HepG2 (cell line): ENCODE data around the gene URM1. TPM values are rescaled to one million over a fixed set of nuclear protein-coding genes. Genes with fewer than 3 reads are reported as not detected.

Experiments
- CCDC6 ChIP-seq: sonication (generic); formaldehyde crosslinking; IDR thresholded peaks from 2 replicates; pipeline ENCODE4 v1.8.1; 2022; ENCODE audit warnings: mild to moderate bottlenecking, missing genetic modification reagents, moderate library complexity
- FOXK2 ChIP-seq: fragments of 450-650 bp; IDR thresholded peaks from 2 replicates; pipeline ENCODE4 v1.6.1; 2016
- HDAC2 ChIP-seq: sonication (generic); formaldehyde crosslinking; IDR thresholded peaks from 2 replicates; pipeline ENCODE4 v1.4.0; 2020; ENCODE audit warnings: missing genetic modification reagents
- KDM1A ChIP-seq: IDR thresholded peaks from 2 replicates; pipeline ENCODE4 v1.6.1; 2016; ENCODE audit warnings: missing compliant biosample characterization
- REL ChIP-seq: sonication (generic); formaldehyde crosslinking; conservative IDR thresholded peaks from 2 replicates; pipeline ENCODE4 v1.8.0; 2022; ENCODE audit warnings: mild to moderate bottlenecking, missing genetic modification reagents, moderate library complexity
- TEAD2 ChIP-seq: sonication (generic); formaldehyde crosslinking; IDR thresholded peaks from 2 replicates; pipeline ENCODE4 v1.9.0; 2021; ENCODE audit warnings: missing genetic modification reagents
- ZKSCAN8 ChIP-seq: IDR thresholded peaks from 2 replicates; pipeline ENCODE4 v1.6.1; 2016; ENCODE audit warnings: borderline replicate concordance, missing genetic modification reagents, missing compliant biosample characterization
- ZNF709 ChIP-seq: sonication (generic); formaldehyde crosslinking; IDR thresholded peaks from 2 replicates; pipeline ENCODE4 v1.5.0; 2020; ENCODE audit warnings: mild to moderate bottlenecking, missing genetic modification reagents
- ZNF776 ChIP-seq: sonication (generic); formaldehyde crosslinking; IDR thresholded peaks from 2 replicates; pipeline ENCODE4 v1.4.0; 2020; ENCODE audit warnings: mild to moderate bottlenecking, missing genetic modification reagents
- ZNF788 ChIP-seq: sonication (generic); formaldehyde crosslinking; IDR thresholded peaks from 2 replicates; pipeline ENCODE4 v1.5.0; 2020; ENCODE audit warnings: mild to moderate bottlenecking, missing genetic modification reagents, borderline replicate concordance
- polyA plus RNA-seq, 8 experiments: library from polyadenylated mRNA; depleted of rRNA in 3 of 8; stranded (reverse) in 7 of 8; unstranded in 1 of 8; fragments of >200 nt; fragmentation: Illumina TruSeq in 4 of 8; extraction: Trizol in 4 of 8; gene quantifications; 2 replicates each; pipeline versions ENCODE4 v1.2.1 to v1.2.3, GENCODE V29; 2011 to 2016; ENCODE audit warnings: low read depth in 4 of 8, missing spikeins in 1 of 8, mixed read lengths in 1 of 8; ENCODE audit not compliant: insufficient read depth in 1 of 8
- total RNA-seq, 5 experiments: library from RNA; depleted of rRNA; stranded (reverse); fragments of >200 nt; fragmentation: Illumina TruSeq; extraction: Trizol; gene quantifications; 2 replicates each; pipeline ENCODE4 v1.2.3, GENCODE V29; 2016; ENCODE audit warnings: low read depth in 1 of 5
- TF ChIP-seq, protein P1 (sequence below): sonication (generic); formaldehyde crosslinking; IDR thresholded peaks from 2 replicates; pipeline ENCODE4 v1.5.0; 2020; ENCODE audit warnings: mild to moderate bottlenecking, missing genetic modification reagents, borderline replicate concordance
- TF ChIP-seq, protein P2 (sequence below): sonication (generic); formaldehyde crosslinking; IDR thresholded peaks from 2 replicates; pipeline ENCODE4 v1.5.0; 2020; ENCODE audit warnings: missing genetic modification reagents
- TF ChIP-seq, protein P3 (sequence below): sonication (generic); formaldehyde crosslinking; IDR thresholded peaks from 2 replicates; pipeline ENCODE4 v1.5.0; 2020; ENCODE audit warnings: missing genetic modification reagents
- TF ChIP-seq, protein P4 (sequence below): sonication (generic); formaldehyde crosslinking; IDR thresholded peaks from 2 replicates; pipeline ENCODE4 v1.5.1; 2020; ENCODE audit warnings: mild to moderate bottlenecking, missing genetic modification reagents, borderline replicate concordance
- TF ChIP-seq, protein P5 (sequence below): IDR thresholded peaks from 2 replicates; pipeline ENCODE4 v1.6.1; 2016
- TF ChIP-seq, protein P6 (sequence below): sonication (generic); formaldehyde crosslinking; IDR thresholded peaks from 2 replicates; pipeline ENCODE4 v1.8.0; 2022; ENCODE audit warnings: mild to moderate bottlenecking, missing genetic modification reagents

The URM1 gene
- total and polyA plus RNA-seq, 2 of the 13 experiments (the other 11 are each of a cell fraction or from before 2014, with no cell fraction given), result 37.1 to 41.3 TPM

DNA sequence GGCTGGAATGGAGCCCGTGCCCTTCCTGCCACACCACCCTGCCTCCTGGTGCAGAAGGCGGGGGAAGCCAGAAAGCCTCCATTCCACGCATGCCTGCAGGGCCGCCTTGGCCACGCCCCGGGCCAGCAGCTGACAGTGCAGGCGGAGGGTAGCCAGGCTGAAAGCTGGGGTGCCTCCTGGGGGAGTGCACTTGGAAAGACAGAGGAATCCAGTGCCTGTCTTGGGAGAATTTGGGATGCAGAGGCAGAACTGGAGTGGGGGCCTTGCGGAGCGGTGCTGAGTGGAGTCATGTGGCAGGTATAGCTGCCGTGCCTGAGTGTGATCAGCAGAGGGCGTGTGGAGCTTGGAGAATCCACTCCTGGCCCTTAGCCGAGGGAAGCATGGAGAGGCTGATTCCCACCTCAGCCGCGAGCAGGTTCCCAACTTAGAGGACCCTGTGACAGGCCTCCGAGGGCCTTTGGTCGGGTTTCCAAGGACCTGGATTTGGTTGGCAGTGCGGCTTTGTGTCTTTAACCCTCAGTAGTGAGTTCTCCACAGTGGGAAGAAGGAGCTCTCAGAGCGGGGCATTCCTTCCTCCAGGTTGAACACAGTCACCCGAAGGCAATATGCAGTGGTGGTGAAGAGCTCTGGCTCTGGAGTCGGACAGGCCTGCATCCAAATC lies 9.1 kb upstream of the URM1 start (continued):
- TF ChIP-seq, protein P1, sequence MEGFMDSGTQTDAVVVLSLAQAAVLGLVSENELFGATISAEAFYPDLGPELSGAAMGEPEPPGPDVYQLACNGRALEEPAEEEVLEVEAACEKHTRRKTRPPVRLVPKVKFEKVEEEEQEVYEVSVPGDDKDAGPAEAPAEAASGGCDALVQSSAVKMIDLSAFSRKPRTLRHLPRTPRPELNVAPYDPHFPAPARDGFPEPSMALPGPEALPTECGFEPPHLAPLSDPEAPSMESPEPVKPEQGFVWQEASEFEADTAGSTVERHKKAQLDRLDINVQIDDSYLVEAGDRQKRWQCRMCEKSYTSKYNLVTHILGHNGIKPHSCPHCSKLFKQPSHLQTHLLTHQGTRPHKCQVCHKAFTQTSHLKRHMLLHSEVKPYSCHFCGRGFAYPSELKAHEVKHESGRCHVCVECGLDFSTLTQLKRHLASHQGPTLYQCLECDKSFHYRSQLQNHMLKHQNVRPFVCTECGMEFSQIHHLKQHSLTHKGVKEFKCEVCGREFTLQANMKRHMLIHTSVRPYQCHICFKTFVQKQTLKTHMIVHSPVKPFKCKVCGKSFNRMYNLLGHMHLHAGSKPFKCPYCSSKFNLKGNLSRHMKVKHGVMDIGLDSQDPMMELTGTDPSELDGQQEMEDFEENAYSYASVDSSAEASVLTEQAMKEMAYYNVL (CRISPR knock-in tag), result no peak
- TF ChIP-seq, protein P2, sequence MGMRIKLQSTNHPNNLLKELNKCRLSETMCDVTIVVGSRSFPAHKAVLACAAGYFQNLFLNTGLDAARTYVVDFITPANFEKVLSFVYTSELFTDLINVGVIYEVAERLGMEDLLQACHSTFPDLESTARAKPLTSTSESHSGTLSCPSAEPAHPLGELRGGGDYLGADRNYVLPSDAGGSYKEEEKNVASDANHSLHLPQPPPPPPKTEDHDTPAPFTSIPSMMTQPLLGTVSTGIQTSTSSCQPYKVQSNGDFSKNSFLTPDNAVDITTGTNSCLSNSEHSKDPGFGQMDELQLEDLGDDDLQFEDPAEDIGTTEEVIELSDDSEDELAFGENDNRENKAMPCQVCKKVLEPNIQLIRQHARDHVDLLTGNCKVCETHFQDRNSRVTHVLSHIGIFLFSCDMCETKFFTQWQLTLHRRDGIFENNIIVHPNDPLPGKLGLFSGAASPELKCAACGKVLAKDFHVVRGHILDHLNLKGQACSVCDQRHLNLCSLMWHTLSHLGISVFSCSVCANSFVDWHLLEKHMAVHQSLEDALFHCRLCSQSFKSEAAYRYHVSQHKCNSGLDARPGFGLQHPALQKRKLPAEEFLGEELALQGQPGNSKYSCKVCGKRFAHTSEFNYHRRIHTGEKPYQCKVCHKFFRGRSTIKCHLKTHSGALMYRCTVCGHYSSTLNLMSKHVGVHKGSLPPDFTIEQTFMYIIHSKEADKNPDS (CRISPR knock-in tag), result no peak
- TF ChIP-seq FOXK2 (no peak), ZNF776 (no peak), ZNF709 (CRISPR knock-in tag) (no peak), REL (no peak), HDAC2 (no peak), KDM1A (CRISPR knock-in tag) (no peak), TEAD2 (CRISPR knock-in tag) (no peak), ZNF788 (CRISPR knock-in tag) (no peak), CCDC6 (CRISPR knock-in tag) (no peak), ZKSCAN8 (peak; percentile 70; the same call in 1 of the 2 replicates)
- TF ChIP-seq, protein P3, sequence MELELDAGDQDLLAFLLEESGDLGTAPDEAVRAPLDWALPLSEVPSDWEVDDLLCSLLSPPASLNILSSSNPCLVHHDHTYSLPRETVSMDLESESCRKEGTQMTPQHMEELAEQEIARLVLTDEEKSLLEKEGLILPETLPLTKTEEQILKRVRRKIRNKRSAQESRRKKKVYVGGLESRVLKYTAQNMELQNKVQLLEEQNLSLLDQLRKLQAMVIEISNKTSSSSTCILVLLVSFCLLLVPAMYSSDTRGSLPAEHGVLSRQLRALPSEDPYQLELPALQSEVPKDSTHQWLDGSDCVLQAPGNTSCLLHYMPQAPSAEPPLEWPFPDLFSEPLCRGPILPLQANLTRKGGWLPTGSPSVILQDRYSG (CRISPR knock-in tag), result no peak
- TF ChIP-seq, protein P4, sequence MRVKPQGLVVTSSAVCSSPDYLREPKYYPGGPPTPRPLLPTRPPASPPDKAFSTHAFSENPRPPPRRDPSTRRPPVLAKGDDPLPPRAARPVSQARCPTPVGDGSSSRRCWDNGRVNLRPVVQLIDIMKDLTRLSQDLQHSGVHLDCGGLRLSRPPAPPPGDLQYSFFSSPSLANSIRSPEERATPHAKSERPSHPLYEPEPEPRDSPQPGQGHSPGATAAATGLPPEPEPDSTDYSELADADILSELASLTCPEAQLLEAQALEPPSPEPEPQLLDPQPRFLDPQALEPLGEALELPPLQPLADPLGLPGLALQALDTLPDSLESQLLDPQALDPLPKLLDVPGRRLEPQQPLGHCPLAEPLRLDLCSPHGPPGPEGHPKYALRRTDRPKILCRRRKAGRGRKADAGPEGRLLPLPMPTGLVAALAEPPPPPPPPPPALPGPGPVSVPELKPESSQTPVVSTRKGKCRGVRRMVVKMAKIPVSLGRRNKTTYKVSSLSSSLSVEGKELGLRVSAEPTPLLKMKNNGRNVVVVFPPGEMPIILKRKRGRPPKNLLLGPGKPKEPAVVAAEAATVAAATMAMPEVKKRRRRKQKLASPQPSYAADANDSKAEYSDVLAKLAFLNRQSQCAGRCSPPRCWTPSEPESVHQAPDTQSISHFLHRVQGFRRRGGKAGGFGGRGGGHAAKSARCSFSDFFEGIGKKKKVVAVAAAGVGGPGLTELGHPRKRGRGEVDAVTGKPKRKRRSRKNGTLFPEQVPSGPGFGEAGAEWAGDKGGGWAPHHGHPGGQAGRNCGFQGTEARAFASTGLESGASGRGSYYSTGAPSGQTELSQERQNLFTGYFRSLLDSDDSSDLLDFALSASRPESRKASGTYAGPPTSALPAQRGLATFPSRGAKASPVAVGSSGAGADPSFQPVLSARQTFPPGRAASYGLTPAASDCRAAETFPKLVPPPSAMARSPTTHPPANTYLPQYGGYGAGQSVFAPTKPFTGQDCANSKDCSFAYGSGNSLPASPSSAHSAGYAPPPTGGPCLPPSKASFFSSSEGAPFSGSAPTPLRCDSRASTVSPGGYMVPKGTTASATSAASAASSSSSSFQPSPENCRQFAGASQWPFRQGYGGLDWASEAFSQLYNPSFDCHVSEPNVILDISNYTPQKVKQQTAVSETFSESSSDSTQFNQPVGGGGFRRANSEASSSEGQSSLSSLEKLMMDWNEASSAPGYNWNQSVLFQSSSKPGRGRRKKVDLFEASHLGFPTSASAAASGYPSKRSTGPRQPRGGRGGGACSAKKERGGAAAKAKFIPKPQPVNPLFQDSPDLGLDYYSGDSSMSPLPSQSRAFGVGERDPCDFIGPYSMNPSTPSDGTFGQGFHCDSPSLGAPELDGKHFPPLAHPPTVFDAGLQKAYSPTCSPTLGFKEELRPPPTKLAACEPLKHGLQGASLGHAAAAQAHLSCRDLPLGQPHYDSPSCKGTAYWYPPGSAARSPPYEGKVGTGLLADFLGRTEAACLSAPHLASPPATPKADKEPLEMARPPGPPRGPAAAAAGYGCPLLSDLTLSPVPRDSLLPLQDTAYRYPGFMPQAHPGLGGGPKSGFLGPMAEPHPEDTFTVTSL (CRISPR knock-in tag), result no peak
- TF ChIP-seq, protein P5, sequence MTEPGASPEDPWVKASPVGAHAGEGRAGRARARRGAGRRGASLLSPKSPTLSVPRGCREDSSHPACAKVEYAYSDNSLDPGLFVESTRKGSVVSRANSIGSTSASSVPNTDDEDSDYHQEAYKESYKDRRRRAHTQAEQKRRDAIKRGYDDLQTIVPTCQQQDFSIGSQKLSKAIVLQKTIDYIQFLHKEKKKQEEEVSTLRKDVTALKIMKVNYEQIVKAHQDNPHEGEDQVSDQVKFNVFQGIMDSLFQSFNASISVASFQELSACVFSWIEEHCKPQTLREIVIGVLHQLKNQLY (CRISPR knock-in tag), result no peak
- TF ChIP-seq, protein P6, sequence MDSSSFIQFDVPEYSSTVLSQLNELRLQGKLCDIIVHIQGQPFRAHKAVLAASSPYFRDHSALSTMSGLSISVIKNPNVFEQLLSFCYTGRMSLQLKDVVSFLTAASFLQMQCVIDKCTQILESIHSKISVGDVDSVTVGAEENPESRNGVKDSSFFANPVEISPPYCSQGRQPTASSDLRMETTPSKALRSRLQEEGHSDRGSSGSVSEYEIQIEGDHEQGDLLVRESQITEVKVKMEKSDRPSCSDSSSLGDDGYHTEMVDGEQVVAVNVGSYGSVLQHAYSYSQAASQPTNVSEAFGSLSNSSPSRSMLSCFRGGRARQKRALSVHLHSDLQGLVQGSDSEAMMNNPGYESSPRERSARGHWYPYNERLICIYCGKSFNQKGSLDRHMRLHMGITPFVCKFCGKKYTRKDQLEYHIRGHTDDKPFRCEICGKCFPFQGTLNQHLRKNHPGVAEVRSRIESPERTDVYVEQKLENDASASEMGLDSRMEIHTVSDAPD (CRISPR knock-in tag), result no peak
